Ovary (tissue), 9 donors: Measurements from ENCODE around the gene TSPOAP1. TPM values are rescaled to one million over a fixed set of nuclear protein-coding genes. Genes with fewer than 3 reads are reported as not detected.

Experiments used
- DNase-seq, 5 donors: peaks; one replicate each; pipeline ENCODE4 v3.0.0-alpha.2; 2019 to 2020
- H3K27ac ChIP-seq, 2 donors: fragments of 200-600 bp; one replicate each; pipeline versions ENCODE4 v1.5.1 to v1.8.0; 2019 to 2022
- H3K27me3 ChIP-seq: fragments of 200-600 bp; one replicate; pipeline ENCODE4 v1.8.0; 2022
- H3K36me3 ChIP-seq: fragments of 200-600 bp; sonication (generic); one replicate; pipeline ENCODE4 v1.5.1; 2019
- H3K4me1 ChIP-seq: one replicate; pipeline ENCODE4 v1.8.1; 2013; ENCODE audit warnings: mild to moderate bottlenecking, moderate library complexity; ENCODE audit not compliant: insufficient read depth
- H3K4me3 ChIP-seq: fragments of 200-600 bp; sonication (generic); one replicate; pipeline ENCODE4 v1.5.1; 2017
- H3K9me3 ChIP-seq, 2 donors: fragments of 200-600 bp in 1 of 2; sonication (generic) in 1 of 2; one replicate each; pipeline versions ENCODE4 v1.5.1 to v1.8.1; 2013 to 2019; ENCODE audit warnings: mild to moderate bottlenecking in 1 of 2, moderate library complexity in 1 of 2
- CTCF ChIP-seq, 3 donors: fragments of 450-650 bp in 2 of 3; fragments of 200-600 bp in 1 of 3; IDR thresholded peaks; one replicate each; pipeline versions ENCODE4 v1.5.1 to v1.8.0; 2016 to 2022; ENCODE audit warnings: antibody characterized with exemption in 3 of 3, mild to moderate bottlenecking in 1 of 3
- EP300 ChIP-seq: sonication (generic); formaldehyde crosslinking; IDR thresholded peaks from one replicate; pipeline ENCODE4 v1.6.1; 2017; ENCODE audit warnings: antibody characterized with exemption
- POLR2A ChIP-seq: fragments of 450-650 bp; IDR thresholded peaks from one replicate; pipeline ENCODE4 v1.6.1; 2017; ENCODE audit warnings: antibody characterized with exemption, mild to moderate bottlenecking, moderate library complexity
- WGBS, 3 donors: extraction: QIAGEN DNeasy Blood & Tissue Kit in 1 of 3; methylation state at CpG; one replicate each; pipeline versions ENCODE4 v1.1.5 to v1.1.7; 2013 to 2017; 5-methylcytosine and 5-hydroxymethylcytosine counted together
- intact Hi-C, 4 donors: fragments of 100-400 bp; cut with DNase I; formaldehyde crosslinking; loops; one replicate each; pipeline versions ENCODE4 v1.11.0 to v1.15.1; 2022 to 2023
- polyA plus RNA-seq, 2 donors: library from polyadenylated mRNA; stranded (reverse); fragments of 200-250 nt in 1 of 2; fragments of 350-450 nt in 1 of 2; fragmentation: Illumina TruSeq in 1 of 2; extraction: RNeasy Lipid Tissue Mini Kit (QIAGEN cat#74804) in 1 of 2; gene quantifications; one replicate each; pipeline ENCODE4 v1.2.3, GENCODE V29; 2013 to 2014
- total RNA-seq, 7 donors: library from RNA; depleted of rRNA in 2 of 7; stranded (reverse); fragments of >200 nt in 2 of 7; fragmentation: NEBNext Ultra II Directional in 3 of 7; extraction: Animal tissue kit (Norgen Biotek cat#: 25700) in 3 of 7; gene quantifications; one replicate each; pipeline versions ENCODE4 v1.1.0 to v1.2.4, GENCODE V29; 2016 to 2023
- donor health status: DM: no; HTN: no; CAD: no; lungs with moderate emphysema.
- donor health status: DM: no; HTN: no; CAD: no.
- donor health status: Bipolar disorder and iron deficiency.
- donor health status: DM: yes; HTN: yes; CAD: no.
- donor health status: DM: no; HTN: no; CAD: no.
- donor health status: DM: yes; HTN: yes; CAD: no.

The TSPOAP1 gene
- total and polyA plus RNA-seq, 9 donors = 8.3 to 49.1 (median 37.5) TPM

GRCh38 chr17:58309918-58310259, 18.7 kb downstream of the TSPOAP1 start:
- H3K4me3 ChIP-seq = no peak overlapping the region
- no peaks in the 10 kb centered on the region for H3K27me3 ChIP-seq
- no peaks in the 10 kb centered on the region for H3K4me1 ChIP-seq
- DNase-seq = no peak
- TF ChIP-seq POLR2A (no peak), EP300 (no peak), CTCF (IDR thresholded peaks at IDR 0.05) (no peak)
- intact Hi-C loops = no loop called here
- H3K36me3 ChIP-seq = no peaks in the 10 kb centered on the region
- H3K27ac ChIP-seq = no peak overlapping the region
- no peaks in the 10 kb centered on the region for H3K9me3 ChIP-seq
- WGBS, 3 donors = 72 to 75% (median 73%) methylated on average over 5 of the region's 5 CpGs

GRCh38 chr17:58308985-58309917, 19.3 kb downstream of the TSPOAP1 start:
- WGBS, 3 donors = 72 to 79% (median 76%) methylated on average over 21 of the region's 21 CpGs
- Histone ChIP-seq H3K27me3 (no peaks in the 10 kb centered on the region), H3K27ac (no peak overlapping the region)

GRCh38 chr17:58308173-58308984, 20.2 kb downstream of the TSPOAP1 start:
- WGBS, 3 donors = 71 to 77% (median 72%) methylated on average over 32 of the region's 32 CpGs
- no peaks in the 10 kb centered on the region for H3K36me3 ChIP-seq
- H3K27ac ChIP-seq = no peak overlapping the region
- H3K4me1 ChIP-seq = no peaks in the 10 kb centered on the region
- H3K27me3 ChIP-seq = no peaks in the 10 kb centered on the region
- no peaks in the 10 kb centered on the region for H3K9me3 ChIP-seq
- intact Hi-C loops = no loop called here
- no peak for TF ChIP-seq POLR2A
- TF ChIP-seq EP300 = no peak
- TF ChIP-seq CTCF (IDR thresholded peaks at IDR 0.05) = no peak
- H3K4me3 ChIP-seq = no peak overlapping the region
- peak in 1 of 5 donors; percentile 33 for DNase-seq

More at GRCh38 chr17:58308985-58309917, 19.3 kb downstream of the TSPOAP1 start:
- Histone ChIP-seq H3K4me1 (no peaks in the 10 kb centered on the region), H3K36me3 (no peaks in the 10 kb centered on the region), H3K4me3 (no peak overlapping the region), H3K9me3 (no peaks in the 10 kb centered on the region)
- intact Hi-C loops = no loop called here
- TF ChIP-seq EP300 (no peak), CTCF (IDR thresholded peaks at IDR 0.05) (no peak), POLR2A (no peak)
- DNase-seq = no peak

GRCh38 chr17:58307468-58308172, 21.0 kb downstream of the TSPOAP1 start:
- no peaks in the 10 kb centered on the region for H3K27me3 ChIP-seq
- TF ChIP-seq EP300 = no peak
- TF ChIP-seq POLR2A = no peak
- no peak for TF ChIP-seq CTCF (IDR thresholded peaks at IDR 0.05)
- no peak overlapping the region for H3K27ac ChIP-seq
- WGBS, 3 donors = 74 to 80% (median 77%) methylated on average over 20 of the region's 20 CpGs
- H3K9me3 ChIP-seq = no peaks in the 10 kb centered on the region
- no peak overlapping the region for H3K4me3 ChIP-seq
- H3K4me1 ChIP-seq = no peaks in the 10 kb centered on the region
- no peak for DNase-seq
- H3K36me3 ChIP-seq = no peaks in the 10 kb centered on the region
- intact Hi-C loops = no loop called here
